HEK293 (cell line): ENCODE measurements around the gene FOXF2.

Source experiments
- CTCF ChIA-PET: fragments of 350-600 bp; formaldehyde crosslinking; extraction: SDS; loops from one replicate; lab custom pipeline; 2021; ENCODE audit warnings: antibody characterized with exemption; lab: Yijun Ruan, JAX
- POLR2A ChIA-PET: fragments of 300-600 bp; formaldehyde crosslinking; extraction: SDS; loops from one replicate; lab custom pipeline; 2020; ENCODE audit warnings: antibody characterized with exemption, inconsistent platforms; lab: Yijun Ruan, JAX
- H3K27ac ChIP-seq: fragments of 200-500 bp; sonication (Bioruptor generic); 2 replicates; pipeline ENCODE4 v1.5.1; 2014; ENCODE audit warnings: low read depth, low read length, control low read depth, inconsistent platforms; ENCODE audit errors: extremely low read depth
- H3K36me3 ChIP-seq, 2 experiments: fragments of 200-500 bp in 1 of 2; sonication (Bioruptor generic) in 1 of 2; 1 replicate in 1 of 2; 2 replicates in 1 of 2; pipeline ENCODE4 v1.5.1; 2014 to 2017; ENCODE audit warnings: inconsistent platforms in 2 of 2, low read length in 2 of 2; ENCODE audit not compliant: control insufficient read depth in 2 of 2, insufficient read depth in 1 of 2
- H3K4me1 ChIP-seq: fragments of 200-500 bp; sonication (Bioruptor generic); 2 replicates; pipeline ENCODE4 v1.5.1; 2014; ENCODE audit warnings: mild to moderate bottlenecking, low read length, inconsistent platforms; ENCODE audit not compliant: control insufficient read depth, insufficient read depth
- H3K4me3 ChIP-seq: 2 replicates; pipeline ENCODE4 v1.5.1; 2011; ENCODE audit warnings: low read depth, mild to moderate bottlenecking, control low read depth, low read length, moderate library complexity
- H3K9me3 ChIP-seq: fragments of 200-500 bp; sonication (Bioruptor generic); 2 replicates; pipeline ENCODE4 v1.5.1; 2014; ENCODE audit warnings: low read depth, low read length, inconsistent platforms; ENCODE audit not compliant: control insufficient read depth, insufficient read depth
- GLI4 ChIP-seq: fragments of 450-650 bp; formaldehyde crosslinking; IDR thresholded peaks from 2 replicates; pipeline ENCODE4 v1.5.1; 2016; ENCODE audit warnings: missing biosample characterization, missing genetic modification characterization
- OSR2 ChIP-seq: fragments of 450-650 bp; formaldehyde crosslinking; IDR thresholded peaks from 2 replicates; pipeline ENCODE4 v1.5.1; 2016; ENCODE audit warnings: missing biosample characterization, missing genetic modification characterization
- OVOL3 ChIP-seq: fragments of 450-650 bp; formaldehyde crosslinking; IDR thresholded peaks from 2 replicates; pipeline ENCODE4 v1.5.1; 2016; ENCODE audit warnings: missing biosample characterization, missing genetic modification characterization
- REPIN1 ChIP-seq: fragments of 450-650 bp; formaldehyde crosslinking; IDR thresholded peaks from 2 replicates; pipeline ENCODE4 v1.5.1; 2017; ENCODE audit warnings: missing biosample characterization, missing genetic modification characterization, low read depth
- SCRT2 ChIP-seq: fragments of 450-650 bp; formaldehyde crosslinking; IDR thresholded peaks from 2 replicates; pipeline ENCODE4 v1.5.1; 2016; ENCODE audit warnings: missing biosample characterization, missing genetic modification characterization
- ZBTB21 ChIP-seq: fragments of 450-650 bp; formaldehyde crosslinking; IDR thresholded peaks from 2 replicates; pipeline ENCODE4 v1.5.1; 2017; ENCODE audit warnings: missing biosample characterization, missing genetic modification characterization
- ZFP69B ChIP-seq: fragments of 450-650 bp; formaldehyde crosslinking; IDR thresholded peaks from 2 replicates; pipeline ENCODE4 v1.5.1; 2016; ENCODE audit warnings: missing biosample characterization, missing genetic modification characterization
- ZNF133 ChIP-seq: fragments of 450-650 bp; formaldehyde crosslinking; IDR thresholded peaks from 2 replicates; pipeline ENCODE4 v1.5.1; 2016; ENCODE audit warnings: missing biosample characterization, missing genetic modification characterization
- ZNF146 ChIP-seq: fragments of 450-650 bp; formaldehyde crosslinking; IDR thresholded peaks from 2 replicates; pipeline ENCODE4 v1.5.1; 2016; ENCODE audit warnings: missing biosample characterization, missing genetic modification characterization
- ZNF174 ChIP-seq: fragments of 450-650 bp; formaldehyde crosslinking; IDR thresholded peaks from 2 replicates; pipeline ENCODE4 v1.5.0; 2017; ENCODE audit warnings: missing biosample characterization, mild to moderate bottlenecking, missing genetic modification characterization
- ZNF433 ChIP-seq: fragments of 450-650 bp; formaldehyde crosslinking; IDR thresholded peaks from 2 replicates; pipeline ENCODE4 v1.5.1; 2016; ENCODE audit warnings: missing biosample characterization, missing genetic modification characterization, low read depth
- ZNF473 ChIP-seq: fragments of 450-650 bp; formaldehyde crosslinking; IDR thresholded peaks from 2 replicates; pipeline ENCODE4 v1.5.1; 2017; ENCODE audit warnings: missing biosample characterization, missing genetic modification characterization
- ZNF560 ChIP-seq: fragments of 450-650 bp; formaldehyde crosslinking; IDR thresholded peaks from 2 replicates; pipeline ENCODE4 v1.5.1; 2017; ENCODE audit warnings: missing biosample characterization, missing genetic modification characterization, borderline replicate concordance
- ZNF571 ChIP-seq: fragments of 450-650 bp; formaldehyde crosslinking; IDR thresholded peaks from 2 replicates; pipeline ENCODE4 v1.5.0; 2017; ENCODE audit warnings: missing biosample characterization, missing genetic modification characterization
- ZNF624 ChIP-seq: fragments of 450-650 bp; formaldehyde crosslinking; IDR thresholded peaks from 2 replicates; pipeline ENCODE4 v1.5.1; 2017; ENCODE audit warnings: missing biosample characterization, missing genetic modification characterization
- TF ChIP-seq, protein P1 (sequence below): IDR thresholded peaks from 2 replicates; pipeline ENCODE4 v1.6.1; 2011; ENCODE audit warnings: mild to moderate bottlenecking, low read depth, low read length, borderline replicate concordance
- TF ChIP-seq, protein P2 (sequence below): sonication (generic); formaldehyde crosslinking; IDR thresholded peaks from 2 replicates; pipeline ENCODE4 v1.8.1; 2022; ENCODE audit warnings: mild to moderate bottlenecking, moderate library complexity, missing genetic modification reagents
- TF ChIP-seq, protein P3 (sequence below): fragments of 450-650 bp; IDR thresholded peaks from 2 replicates; pipeline ENCODE4 v1.5.1; 2018; ENCODE audit warnings: missing biosample characterization, mild to moderate bottlenecking, missing genetic modification characterization
- TF ChIP-seq, protein P4 (sequence below): fragments of 450-650 bp; formaldehyde crosslinking; IDR thresholded peaks from 2 replicates; pipeline ENCODE4 v1.5.1; 2016; ENCODE audit warnings: missing biosample characterization, missing genetic modification characterization, borderline replicate concordance
- TF ChIP-seq, protein P5 (sequence below): fragments of 450-650 bp; formaldehyde crosslinking; IDR thresholded peaks from 2 replicates; pipeline ENCODE4 v1.5.1; 2016; ENCODE audit warnings: missing biosample characterization, missing genetic modification characterization, low read depth
- TF ChIP-seq, protein P6 (sequence below): fragments of 450-650 bp; formaldehyde crosslinking; IDR thresholded peaks from 2 replicates; pipeline ENCODE4 v1.5.1; 2016; ENCODE audit warnings: missing biosample characterization, missing genetic modification characterization

The FOXF2 gene

DNA sequence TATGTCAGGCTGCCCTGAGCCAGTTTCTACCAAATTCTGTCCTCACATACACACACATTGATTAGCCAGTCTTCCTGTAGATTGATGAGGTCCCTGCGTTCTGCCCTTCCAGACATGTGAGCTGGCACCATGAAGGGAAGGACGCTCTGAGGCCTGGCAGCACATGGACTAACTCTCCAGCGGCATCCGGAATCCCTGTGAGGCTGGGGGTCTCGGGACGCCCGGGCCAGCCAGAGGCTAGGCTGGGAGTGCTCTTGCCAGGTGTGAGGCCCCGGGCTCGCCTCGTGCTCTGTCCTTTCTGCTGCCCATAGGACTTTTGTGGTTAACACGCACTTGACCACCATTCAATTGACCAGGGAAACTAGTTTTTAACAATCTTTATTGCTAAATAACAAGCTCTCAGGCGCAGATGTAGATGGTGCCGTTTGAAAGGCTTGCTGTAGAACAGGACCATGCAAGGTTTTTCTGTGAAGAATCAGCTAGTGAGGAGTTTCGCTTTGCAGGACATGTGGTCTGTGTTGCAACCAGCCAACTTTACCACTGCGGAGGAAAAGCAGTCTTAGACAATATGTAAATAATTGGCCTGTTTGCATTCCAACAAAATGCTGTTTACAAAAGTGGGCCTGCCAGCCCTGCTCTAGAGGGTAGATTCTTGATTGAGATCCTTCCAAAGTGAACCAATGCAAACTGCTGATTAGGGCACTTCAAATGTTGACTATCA lies 29.3 kb downstream of the FOXF2 start:
- TF ChIP-seq ZFP69B (tag by site-specific recombination) (no peak), ZNF624 (tag by site-specific recombination) (no peak), ZNF571 (tag by site-specific recombination) (no peak), GLI4 (no peak), ZNF560 (tag by site-specific recombination) (no peak), SCRT2 (tag by site-specific recombination) (no peak)
- TF ChIP-seq, protein P1, sequence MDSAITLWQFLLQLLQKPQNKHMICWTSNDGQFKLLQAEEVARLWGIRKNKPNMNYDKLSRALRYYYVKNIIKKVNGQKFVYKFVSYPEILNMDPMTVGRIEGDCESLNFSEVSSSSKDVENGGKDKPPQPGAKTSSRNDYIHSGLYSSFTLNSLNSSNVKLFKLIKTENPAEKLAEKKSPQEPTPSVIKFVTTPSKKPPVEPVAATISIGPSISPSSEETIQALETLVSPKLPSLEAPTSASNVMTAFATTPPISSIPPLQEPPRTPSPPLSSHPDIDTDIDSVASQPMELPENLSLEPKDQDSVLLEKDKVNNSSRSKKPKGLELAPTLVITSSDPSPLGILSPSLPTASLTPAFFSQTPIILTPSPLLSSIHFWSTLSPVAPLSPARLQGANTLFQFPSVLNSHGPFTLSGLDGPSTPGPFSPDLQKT, result no peak
- TF ChIP-seq, protein P2, sequence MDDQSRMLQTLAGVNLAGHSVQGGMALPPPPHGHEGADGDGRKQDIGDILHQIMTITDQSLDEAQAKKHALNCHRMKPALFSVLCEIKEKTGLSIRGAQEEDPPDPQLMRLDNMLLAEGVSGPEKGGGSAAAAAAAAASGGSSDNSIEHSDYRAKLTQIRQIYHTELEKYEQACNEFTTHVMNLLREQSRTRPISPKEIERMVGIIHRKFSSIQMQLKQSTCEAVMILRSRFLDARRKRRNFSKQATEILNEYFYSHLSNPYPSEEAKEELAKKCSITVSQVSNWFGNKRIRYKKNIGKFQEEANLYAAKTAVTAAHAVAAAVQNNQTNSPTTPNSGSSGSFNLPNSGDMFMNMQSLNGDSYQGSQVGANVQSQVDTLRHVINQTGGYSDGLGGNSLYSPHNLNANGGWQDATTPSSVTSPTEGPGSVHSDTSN, result no peak
- H3K4me1 ChIP-seq, result no peaks in the 10 kb centered on the region
- POLR2A ChIA-PET, result no interaction called here
- no peaks in the 10 kb centered on the region for H3K9me3 ChIP-seq
- no peak overlapping the region for H3K27ac ChIP-seq
- H3K36me3 ChIP-seq, result no peaks in the 10 kb centered on the region
- H3K4me3 ChIP-seq, result no peak overlapping the region
- CTCF ChIA-PET, result interaction anchor here (0.7 to 1.6 kb wide), 3 partner anchors 18 to 335 kb away, joined by 3 to 4 read pairs (median 3); no protein-coding TSS in a partner anchor

DNA sequence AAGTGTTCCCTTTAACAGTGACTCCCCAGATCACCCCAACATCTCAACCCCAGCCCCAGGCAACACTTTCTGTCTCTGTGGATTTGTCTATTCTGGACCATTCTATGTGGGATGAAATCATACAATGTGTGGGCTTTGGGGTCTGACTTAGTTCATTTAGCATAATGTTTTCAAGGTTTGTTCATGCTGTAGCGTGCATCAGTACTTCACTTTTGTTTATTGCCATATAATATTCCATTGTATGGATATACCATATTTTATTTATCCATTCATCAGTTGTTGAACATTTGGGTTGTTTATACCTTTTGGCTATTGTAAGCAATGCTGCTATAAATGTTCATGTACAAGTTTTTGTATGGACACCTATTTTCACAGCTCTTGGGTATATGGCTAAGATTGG lies 31.0 kb downstream of the FOXF2 start:
- CTCF ChIA-PET, result interaction anchor here (2.7 kb wide), 1 partner anchor 16 kb away, joined by 19 read pairs; no protein-coding TSS in a partner anchor

DNA sequence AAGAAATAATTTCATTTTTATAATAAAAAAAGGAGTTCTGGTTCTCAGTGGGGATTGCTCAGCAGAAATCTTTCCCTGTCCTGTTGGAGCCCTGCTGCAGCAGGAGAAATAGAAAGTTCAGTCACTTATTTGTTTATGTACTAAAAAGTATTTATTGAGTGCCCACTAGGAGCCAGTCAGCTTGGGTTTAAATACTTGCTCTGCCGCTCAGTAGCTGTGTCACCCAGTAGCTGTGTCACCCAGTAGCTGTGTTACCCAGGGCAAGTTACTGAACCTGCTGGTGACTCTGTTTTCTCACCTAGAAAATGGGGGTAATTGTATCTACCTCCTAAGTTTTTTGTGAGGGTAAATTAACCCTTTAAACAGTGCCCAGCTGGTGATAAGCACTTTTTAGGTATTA lies 32.9 kb downstream of the FOXF2 start:
- ChIA-PET CTCF (interaction anchor here (0.6 to 2.7 kb wide), 9 partner anchors 13 to 829 kb away, joined by 3 to 35 read pairs (median 3); no protein-coding TSS in a partner anchor), POLR2A (interaction anchor here (0.6 kb wide), 1 partner anchor 28 kb away, joined by 3 read pairs; no protein-coding TSS in a partner anchor)
- TF ChIP-seq, protein P3, sequence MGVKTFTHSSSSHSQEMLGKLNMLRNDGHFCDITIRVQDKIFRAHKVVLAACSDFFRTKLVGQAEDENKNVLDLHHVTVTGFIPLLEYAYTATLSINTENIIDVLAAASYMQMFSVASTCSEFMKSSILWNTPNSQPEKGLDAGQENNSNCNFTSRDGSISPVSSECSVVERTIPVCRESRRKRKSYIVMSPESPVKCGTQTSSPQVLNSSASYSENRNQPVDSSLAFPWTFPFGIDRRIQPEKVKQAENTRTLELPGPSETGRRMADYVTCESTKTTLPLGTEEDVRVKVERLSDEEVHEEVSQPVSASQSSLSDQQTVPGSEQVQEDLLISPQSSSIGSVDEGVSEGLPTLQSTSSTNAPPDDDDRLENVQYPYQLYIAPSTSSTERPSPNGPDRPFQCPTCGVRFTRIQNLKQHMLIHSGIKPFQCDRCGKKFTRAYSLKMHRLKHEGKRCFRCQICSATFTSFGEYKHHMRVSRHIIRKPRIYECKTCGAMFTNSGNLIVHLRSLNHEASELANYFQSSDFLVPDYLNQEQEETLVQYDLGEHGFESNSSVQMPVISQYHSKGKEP (tag by site-specific recombination), result no peak
- TF ChIP-seq, protein P2, result no peak
- TF ChIP-seq OVOL3 (tag by site-specific recombination), result no peak
- no peak for TF ChIP-seq ZNF133 (tag by site-specific recombination)
- no peak; the same call in 1 of the 2 replicates for TF ChIP-seq OSR2 (tag by site-specific recombination)
- TF ChIP-seq ZNF174, result no peak
- no peak for TF ChIP-seq ZNF473 (tag by site-specific recombination)
- H3K4me3 ChIP-seq, result no peak overlapping the region
- H3K36me3 ChIP-seq, result no peaks in the 10 kb centered on the region
- no peak overlapping the region for H3K27ac ChIP-seq
- H3K9me3 ChIP-seq, result no peaks in the 10 kb centered on the region
- no peaks in the 10 kb centered on the region for H3K4me1 ChIP-seq

More for the DNA sequence above, 31.0 kb downstream of the FOXF2 start:
- no peak for TF ChIP-seq ZNF433
- TF ChIP-seq SCRT2 (tag by site-specific recombination), result no peak
- TF ChIP-seq, protein P4, sequence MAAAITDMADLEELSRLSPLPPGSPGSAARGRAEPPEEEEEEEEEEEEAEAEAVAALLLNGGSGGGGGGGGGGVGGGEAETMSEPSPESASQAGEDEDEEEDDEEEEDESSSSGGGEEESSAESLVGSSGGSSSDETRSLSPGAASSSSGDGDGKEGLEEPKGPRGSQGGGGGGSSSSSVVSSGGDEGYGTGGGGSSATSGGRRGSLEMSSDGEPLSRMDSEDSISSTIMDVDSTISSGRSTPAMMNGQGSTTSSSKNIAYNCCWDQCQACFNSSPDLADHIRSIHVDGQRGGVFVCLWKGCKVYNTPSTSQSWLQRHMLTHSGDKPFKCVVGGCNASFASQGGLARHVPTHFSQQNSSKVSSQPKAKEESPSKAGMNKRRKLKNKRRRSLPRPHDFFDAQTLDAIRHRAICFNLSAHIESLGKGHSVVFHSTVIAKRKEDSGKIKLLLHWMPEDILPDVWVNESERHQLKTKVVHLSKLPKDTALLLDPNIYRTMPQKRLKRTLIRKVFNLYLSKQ (tag by site-specific recombination), result no peak
- TF ChIP-seq, protein P5, sequence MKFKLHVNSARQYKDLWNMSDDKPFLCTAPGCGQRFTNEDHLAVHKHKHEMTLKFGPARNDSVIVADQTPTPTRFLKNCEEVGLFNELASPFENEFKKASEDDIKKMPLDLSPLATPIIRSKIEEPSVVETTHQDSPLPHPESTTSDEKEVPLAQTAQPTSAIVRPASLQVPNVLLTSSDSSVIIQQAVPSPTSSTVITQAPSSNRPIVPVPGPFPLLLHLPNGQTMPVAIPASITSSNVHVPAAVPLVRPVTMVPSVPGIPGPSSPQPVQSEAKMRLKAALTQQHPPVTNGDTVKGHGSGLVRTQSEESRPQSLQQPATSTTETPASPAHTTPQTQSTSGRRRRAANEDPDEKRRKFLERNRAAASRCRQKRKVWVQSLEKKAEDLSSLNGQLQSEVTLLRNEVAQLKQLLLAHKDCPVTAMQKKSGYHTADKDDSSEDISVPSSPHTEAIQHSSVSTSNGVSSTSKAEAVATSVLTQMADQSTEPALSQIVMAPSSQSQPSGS (tag by site-specific recombination), result no peak
- TF ChIP-seq, protein P6, sequence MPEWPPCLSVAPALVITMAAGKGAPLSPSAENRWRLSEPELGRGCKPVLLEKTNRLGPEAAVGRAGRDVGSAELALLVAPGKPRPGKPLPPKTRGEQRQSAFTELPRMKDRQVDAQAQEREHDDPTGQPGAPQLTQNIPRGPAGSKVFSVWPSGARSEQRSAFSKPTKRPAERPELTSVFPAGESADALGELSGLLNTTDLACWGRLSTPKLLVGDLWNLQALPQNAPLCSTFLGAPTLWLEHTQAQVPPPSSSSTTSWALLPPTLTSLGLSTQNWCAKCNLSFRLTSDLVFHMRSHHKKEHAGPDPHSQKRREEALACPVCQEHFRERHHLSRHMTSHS (tag by site-specific recombination), result no peak
- peak; percentile 71 for TF ChIP-seq ZNF146 (tag by site-specific recombination)
- no peak for TF ChIP-seq ZBTB21 (tag by site-specific recombination)
- TF ChIP-seq REPIN1, result no peak
- TF ChIP-seq, all 188 proteins: peak for 1
- Histone ChIP-seq H3K27ac (no peak overlapping the region), H3K4me1 (no peaks in the 10 kb centered on the region), H3K36me3 (no peaks in the 10 kb centered on the region), H3K9me3 (no peaks in the 10 kb centered on the region), H3K4me3 (no peak overlapping the region)
- POLR2A ChIA-PET, result no interaction called here
